ENCODE data around the gene MSMB.
"Not testable (repeated sequence)": the region's sequence is repeated elsewhere in the genome, so short reads cannot be mapped to it uniquely, and the experiment has no call there.

The MSMB gene

DNA sequence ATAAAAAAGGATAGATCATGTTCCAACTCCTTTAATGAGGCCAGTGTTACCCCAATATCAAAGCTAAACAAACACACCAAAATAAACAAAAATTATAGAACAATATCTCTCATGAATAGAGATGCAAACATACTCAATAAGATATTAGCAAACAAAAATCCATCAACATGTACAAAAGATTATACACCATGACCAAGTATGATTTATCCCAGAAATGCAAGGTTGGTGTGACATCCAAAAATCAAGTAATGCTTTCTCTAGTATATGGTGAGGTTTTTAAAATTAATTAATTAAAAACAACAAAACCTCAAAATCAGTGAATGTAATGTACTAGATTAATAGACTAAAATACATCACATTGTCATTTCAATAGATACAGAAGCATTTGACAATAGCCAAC, 11.0 kb upstream of the MSMB start:
- H3K4me3 ChIP-seq (ENCODE audit: low read depth, low read length), result no peak overlapping the region
- DNase-seq (ENCODE audit: low read depth), result no peak
- TF ChIP-seq, protein P1, sequence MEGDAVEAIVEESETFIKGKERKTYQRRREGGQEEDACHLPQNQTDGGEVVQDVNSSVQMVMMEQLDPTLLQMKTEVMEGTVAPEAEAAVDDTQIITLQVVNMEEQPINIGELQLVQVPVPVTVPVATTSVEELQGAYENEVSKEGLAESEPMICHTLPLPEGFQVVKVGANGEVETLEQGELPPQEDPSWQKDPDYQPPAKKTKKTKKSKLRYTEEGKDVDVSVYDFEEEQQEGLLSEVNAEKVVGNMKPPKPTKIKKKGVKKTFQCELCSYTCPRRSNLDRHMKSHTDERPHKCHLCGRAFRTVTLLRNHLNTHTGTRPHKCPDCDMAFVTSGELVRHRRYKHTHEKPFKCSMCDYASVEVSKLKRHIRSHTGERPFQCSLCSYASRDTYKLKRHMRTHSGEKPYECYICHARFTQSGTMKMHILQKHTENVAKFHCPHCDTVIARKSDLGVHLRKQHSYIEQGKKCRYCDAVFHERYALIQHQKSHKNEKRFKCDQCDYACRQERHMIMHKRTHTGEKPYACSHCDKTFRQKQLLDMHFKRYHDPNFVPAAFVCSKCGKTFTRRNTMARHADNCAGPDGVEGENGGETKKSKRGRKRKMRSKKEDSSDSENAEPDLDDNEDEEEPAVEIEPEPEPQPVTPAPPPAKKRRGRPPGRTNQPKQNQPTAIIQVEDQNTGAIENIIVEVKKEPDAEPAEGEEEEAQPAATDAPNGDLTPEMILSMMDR (IDR thresholded peaks at IDR 0.05; ENCODE audit: low read depth, low read length, missing control alignments), result no peak

DNA sequence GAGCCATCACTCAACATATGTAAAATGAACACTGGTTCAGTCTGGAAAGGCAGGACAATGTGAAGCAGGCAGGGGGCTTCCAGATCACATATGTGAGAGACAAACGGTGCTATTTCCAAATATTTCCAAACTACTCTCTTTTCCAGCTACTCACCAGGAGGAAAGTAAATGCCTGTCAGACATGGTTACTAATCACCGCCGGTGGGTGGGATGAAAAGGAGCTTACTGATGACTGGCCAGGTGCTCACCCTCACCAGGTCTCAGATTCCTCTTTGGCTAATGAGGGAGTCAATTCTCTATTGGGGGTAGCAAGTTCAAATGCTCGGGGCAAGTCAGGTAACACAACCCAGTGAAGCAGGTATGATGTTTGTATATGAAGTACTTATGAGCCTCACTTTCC, 9.7 kb upstream of the MSMB start:
- TF ChIP-seq, protein P1 (IDR thresholded peaks at IDR 0.05; ENCODE audit: low read depth, low read length, missing control alignments), result no peak
- no peak for DNase-seq (ENCODE audit: low read depth)
- no peak overlapping the region for H3K4me3 ChIP-seq (ENCODE audit: low read depth, low read length)

DNA sequence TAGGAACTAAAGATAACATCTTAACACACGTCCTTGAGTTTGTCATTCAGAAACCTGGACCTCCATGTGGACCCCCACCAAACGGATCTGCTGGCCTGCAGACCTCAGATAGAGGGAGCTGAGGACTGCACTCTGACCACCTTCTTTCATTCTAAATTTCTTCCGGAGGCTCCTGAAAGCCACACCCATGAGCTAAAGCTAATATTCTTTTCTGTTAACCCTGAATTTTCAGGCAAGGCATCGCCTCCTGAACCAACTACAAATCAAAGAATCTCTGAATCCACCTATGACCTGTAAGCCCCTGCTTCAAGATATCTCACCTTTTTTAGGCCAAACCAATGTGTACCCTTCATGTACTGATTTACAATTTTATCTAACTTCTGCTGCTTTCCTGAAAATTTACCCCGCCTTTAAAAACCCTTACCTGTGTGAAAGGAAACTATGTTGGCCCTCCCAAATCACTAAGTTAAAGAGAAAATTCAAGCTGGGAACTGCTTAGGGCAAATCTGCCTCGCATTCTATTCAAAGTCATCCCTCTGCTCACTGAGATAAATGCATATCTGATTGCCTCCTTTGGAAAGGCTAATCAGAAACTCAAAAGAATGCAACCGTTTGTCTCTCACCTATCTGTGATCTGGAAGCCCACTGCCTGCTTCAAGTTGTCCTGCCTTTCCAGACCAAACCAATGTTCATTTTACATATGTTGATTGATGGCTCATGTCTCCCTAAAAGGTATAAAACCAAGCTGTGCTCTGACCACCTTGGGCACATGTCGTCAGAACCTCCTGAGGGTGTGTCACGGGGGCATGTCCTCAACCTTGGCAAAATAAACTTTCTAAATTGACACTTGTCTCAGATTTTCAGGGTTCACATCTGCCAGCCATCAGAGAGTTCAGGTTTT, 7.7 kb upstream of the MSMB start:
- no peak overlapping the region for H3K4me3 ChIP-seq (ENCODE audit: low read depth, low read length)
- TF ChIP-seq, protein P1 (IDR thresholded peaks at IDR 0.05; ENCODE audit: low read depth, low read length, missing control alignments), result no peak
- no peak for DNase-seq (ENCODE audit: low read depth)

DNA sequence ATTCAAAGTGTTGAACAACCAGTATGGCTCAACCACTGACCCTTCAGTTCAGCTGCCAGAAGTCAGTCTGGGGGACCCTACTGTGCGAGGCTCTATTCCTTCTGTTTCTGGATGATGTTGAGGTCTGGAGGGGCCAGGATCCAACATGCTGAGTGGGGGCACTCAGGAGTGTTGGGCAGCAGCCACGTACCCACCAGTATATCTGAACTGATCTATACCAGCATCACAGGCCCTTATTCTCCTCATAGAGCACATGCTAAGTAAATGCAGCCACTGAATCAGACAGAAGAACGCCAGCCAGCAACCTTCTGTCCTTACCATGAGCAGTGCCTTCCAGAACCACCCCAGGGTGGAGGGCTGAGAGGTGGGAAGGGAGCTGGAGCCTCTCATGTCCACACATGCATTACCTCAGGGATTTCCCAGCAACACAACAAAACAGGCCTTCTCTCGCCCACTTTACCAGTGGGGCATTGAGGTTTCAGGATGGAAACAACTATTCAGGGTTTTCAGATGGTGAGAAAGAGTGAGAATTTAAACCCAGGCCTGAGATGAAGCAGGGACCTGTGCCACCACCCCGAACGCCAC, 6.8 kb upstream of the MSMB start:
- H3K4me3 ChIP-seq (ENCODE audit: low read depth, low read length), result no peak overlapping the region
- no peak for DNase-seq (ENCODE audit: low read depth)
- TF ChIP-seq, protein P1 (IDR thresholded peaks at IDR 0.05; ENCODE audit: low read depth, low read length, missing control alignments), result no peak

DNA sequence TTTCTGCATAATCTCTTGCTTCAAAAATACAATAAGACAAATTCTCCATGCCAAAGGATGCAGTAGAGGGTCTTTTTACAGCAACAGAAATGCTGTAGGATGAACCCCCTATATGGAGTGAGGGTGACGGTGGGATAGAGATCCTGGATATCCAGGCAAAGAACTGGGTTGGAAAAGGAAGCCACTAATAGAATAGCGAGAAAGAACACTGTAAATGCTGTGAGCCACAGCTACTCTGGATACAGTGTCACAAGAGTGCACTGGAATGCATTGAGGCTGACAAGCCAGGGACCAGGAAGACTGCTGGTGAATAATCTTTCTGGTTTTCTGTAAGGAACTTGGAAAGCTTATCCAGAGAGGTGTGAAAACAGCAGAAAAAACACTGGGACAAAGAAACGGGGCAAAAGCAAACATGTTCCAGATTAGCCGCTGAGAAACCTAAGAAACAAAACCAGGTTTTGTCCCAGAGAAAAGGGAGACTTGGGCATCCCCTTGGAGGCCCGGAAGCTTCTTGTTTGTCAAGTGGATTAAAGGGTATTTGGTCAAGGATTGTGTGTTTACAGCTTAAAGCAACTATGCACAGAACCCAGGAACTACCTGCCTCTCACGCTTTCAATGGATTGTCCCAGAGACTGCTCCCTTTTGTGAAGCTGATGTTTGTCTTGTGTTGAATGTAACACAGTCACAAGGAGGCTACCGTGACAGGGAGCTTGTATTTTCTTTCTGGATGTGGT, 6.2 kb upstream of the MSMB start:
- no peak overlapping the region for H3K4me3 ChIP-seq (ENCODE audit: low read depth, low read length)
- no peak for DNase-seq (ENCODE audit: low read depth)
- TF ChIP-seq, protein P1 (IDR thresholded peaks at IDR 0.05; ENCODE audit: low read depth, low read length, missing control alignments), result no peak

DNA sequence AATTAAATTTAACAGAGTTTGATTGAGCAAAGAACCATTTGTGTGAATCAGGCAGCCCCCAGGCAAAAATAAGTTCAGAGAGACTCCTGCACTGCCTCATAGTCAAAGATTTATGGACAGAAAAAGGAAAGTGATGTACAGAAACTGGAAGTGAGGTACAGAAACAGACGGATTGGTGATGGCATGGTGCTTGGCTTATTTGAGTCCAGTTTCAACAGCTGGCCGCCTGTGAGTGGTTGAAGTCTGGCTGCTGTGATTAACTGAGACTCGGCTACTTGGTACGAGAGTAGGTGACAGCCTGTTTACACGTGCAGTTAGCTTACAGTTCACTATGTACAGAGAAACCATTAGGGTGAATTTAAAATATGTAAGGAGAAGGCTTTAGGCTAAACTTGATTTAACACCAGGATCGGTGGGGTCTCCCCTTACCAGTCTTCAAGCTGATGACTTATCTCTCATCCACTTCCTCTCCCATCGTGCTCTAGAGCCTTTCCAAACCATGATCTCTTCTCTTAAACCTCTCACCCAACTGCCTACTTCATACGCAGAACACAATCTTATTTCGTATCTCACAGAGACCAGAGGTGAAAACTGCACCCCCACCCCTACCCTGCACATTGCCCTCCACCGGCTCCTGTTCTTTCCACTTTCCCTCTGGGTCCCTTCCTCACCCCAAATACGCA, 5.0 kb upstream of the MSMB start:
- no peak for DNase-seq (ENCODE audit: low read depth)
- no peak overlapping the region for H3K4me3 ChIP-seq (ENCODE audit: low read depth, low read length)
- TF ChIP-seq, protein P1 (IDR thresholded peaks at IDR 0.05; ENCODE audit: low read depth, low read length, missing control alignments), result no peak

DNA sequence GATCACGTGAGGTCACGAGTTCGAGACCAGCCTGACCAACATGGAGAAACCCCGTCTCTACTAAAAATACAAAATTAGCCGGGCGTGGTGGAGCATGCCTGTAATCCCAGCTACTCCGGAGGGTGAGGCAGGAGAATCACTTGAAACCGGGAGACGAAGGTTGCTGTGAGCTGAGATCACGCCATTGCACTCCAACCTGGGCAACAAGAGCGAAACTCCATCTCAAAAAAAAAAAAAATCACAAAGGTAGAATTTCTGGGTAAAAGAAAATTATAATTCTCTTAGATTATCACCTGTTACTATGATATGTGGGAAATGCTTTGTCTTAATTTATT, 3.4 kb upstream of the MSMB start:
- DNase-seq (ENCODE audit: low read depth); H3K4me3 ChIP-seq (ENCODE audit: low read depth, low read length): not testable (repeated sequence)
